ENCODE results near the gene THADA. TPM values are rescaled to one million over a fixed set of nuclear protein-coding genes. Genes with fewer than 3 reads are reported as not detected.
A peak's percentile ranks its signal among the peaks of the same experiment; 100 is the strongest.

Gene THADA
- total and polyA plus RNA-seq, 7 donors: 4.4 to 35.2 (median 20.2) TPM

DNA sequence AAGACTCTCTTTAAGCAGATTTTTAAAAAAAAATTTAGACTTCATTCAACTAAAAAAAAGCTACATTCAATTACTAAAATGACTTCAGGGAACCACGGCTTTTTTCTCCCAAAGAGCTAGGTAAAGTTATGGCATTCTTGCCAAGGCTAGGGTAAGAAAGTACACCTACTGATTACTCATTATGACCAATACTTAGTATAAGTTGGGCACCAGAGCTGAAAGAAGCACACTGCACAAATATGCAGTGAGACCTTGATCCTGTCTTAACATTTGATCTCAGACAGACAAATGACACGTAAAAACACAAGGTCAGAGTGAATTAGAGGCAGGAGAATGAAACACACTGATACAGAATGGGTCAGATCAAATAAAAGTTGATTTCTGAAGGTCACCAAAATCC lies 88.7 kb downstream of the THADA start:
- Histone ChIP-seq H3K27me3 (no peaks in the 10 kb centered on the region), H3K27ac (no peak overlapping the region), H3K4me1 (peaks cover 0 to 5% (median 0%) of the 10 kb centered on the region in 4 donors), H3K4me3 (no peak overlapping the region), H3K9me3 (no peaks in the 10 kb centered on the region), H3K36me3 (peaks cover 0 to 22% (median 0%) of the 10 kb centered on the region in 4 donors)
- TF ChIP-seq POLR2A (IDR thresholded peaks at IDR 0.05) (no peak), POLR2AphosphoS5 (IDR thresholded peaks at IDR 0.05) (no peak), EP300 (IDR thresholded peaks at IDR 0.05) (no peak)
- TF ChIP-seq, protein P1, sequence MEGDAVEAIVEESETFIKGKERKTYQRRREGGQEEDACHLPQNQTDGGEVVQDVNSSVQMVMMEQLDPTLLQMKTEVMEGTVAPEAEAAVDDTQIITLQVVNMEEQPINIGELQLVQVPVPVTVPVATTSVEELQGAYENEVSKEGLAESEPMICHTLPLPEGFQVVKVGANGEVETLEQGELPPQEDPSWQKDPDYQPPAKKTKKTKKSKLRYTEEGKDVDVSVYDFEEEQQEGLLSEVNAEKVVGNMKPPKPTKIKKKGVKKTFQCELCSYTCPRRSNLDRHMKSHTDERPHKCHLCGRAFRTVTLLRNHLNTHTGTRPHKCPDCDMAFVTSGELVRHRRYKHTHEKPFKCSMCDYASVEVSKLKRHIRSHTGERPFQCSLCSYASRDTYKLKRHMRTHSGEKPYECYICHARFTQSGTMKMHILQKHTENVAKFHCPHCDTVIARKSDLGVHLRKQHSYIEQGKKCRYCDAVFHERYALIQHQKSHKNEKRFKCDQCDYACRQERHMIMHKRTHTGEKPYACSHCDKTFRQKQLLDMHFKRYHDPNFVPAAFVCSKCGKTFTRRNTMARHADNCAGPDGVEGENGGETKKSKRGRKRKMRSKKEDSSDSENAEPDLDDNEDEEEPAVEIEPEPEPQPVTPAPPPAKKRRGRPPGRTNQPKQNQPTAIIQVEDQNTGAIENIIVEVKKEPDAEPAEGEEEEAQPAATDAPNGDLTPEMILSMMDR (IDR thresholded peaks at IDR 0.05): no peak
- intact Hi-C loops (cut with DNase I): no loop called here
- DNase-seq: no peak
- WGBS, 2 donors: 93 to 94% methylated on average over 2 of the region's 2 CpGs

DNA sequence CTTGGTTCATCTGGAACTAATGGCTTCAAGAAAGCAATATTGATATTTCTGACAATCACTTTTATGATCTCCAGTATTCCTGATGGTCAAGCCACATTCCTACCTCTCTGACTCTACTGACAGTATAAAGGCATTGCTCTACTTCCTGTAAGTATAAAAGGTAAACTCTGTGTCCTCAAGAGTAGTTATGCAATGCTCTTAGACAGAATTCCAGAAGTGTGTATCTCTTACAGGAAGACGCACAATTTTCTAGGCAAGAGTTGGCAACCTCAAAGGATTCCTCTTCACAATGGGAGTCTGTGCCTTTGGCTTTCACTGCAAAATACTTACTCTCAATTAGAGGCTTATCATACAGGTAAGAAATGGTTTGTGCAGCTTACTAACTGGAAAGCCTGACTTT lies 100.1 kb downstream of the THADA start:
- Histone ChIP-seq H3K27me3 (no peaks in the 10 kb centered on the region), H3K27ac (peak overlapping the region in 1 of 4 donors; percentile 24), H3K36me3 (peaks cover 0 to 9% (median 2%) of the 10 kb centered on the region in 4 donors), H3K4me1 (peaks cover 0 to 9% (median 7%) of the 10 kb centered on the region in 4 donors), H3K4me3 (no peak overlapping the region), H3K9me3 (no peaks in the 10 kb centered on the region)
- intact Hi-C loops (cut with DNase I): no loop called here
- no peak for DNase-seq
- 84 to 88% methylated on average over 1 of the region's 1 CpG for WGBS, 2 donors
- TF ChIP-seq, protein P1 (IDR thresholded peaks at IDR 0.05): no peak
- peak in 2 of 4 donors; percentile 54 to 67 for TF ChIP-seq EP300 (IDR thresholded peaks at IDR 0.05)
- TF ChIP-seq POLR2AphosphoS5 (IDR thresholded peaks at IDR 0.05): peak in 2 of 4 donors; percentile 28 to 49

DNA sequence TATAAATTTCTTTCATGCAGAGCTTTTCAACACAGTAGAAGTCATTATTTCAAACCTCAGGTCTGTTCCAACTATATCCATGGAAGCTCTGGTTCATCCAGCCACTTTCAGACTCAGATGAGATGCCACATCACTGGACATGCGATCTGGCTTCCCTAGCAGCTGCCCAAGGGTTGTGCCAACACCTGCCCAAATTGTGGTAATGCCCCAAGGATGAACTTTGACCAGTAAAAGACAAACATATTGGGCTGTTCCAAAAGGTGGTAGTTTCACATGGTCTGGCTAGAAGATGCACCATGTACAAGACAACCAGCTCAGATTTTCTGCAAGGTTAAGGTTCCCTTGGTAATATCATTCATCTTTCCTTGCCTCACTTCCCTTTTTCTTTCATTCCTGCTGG lies 101.9 kb downstream of the THADA start:
- no peak for DNase-seq
- TF ChIP-seq POLR2AphosphoS5 (IDR thresholded peaks at IDR 0.05) (no peak), POLR2A (IDR thresholded peaks at IDR 0.05) (no peak), EP300 (IDR thresholded peaks at IDR 0.05) (no peak)
- TF ChIP-seq, protein P1 (IDR thresholded peaks at IDR 0.05): no peak
- WGBS, 2 donors: 74 to 90% methylated on average over 1 of the region's 1 CpG
- Histone ChIP-seq H3K36me3 (peaks cover 0 to 9% (median 2%) of the 10 kb centered on the region in 4 donors), H3K27ac (no peak overlapping the region), H3K4me3 (no peak overlapping the region), H3K9me3 (no peaks in the 10 kb centered on the region), H3K27me3 (no peaks in the 10 kb centered on the region), H3K4me1 (peaks cover 0 to 9% (median 7%) of the 10 kb centered on the region in 4 donors)
- intact Hi-C loops (cut with DNase I): no loop called here

DNA sequence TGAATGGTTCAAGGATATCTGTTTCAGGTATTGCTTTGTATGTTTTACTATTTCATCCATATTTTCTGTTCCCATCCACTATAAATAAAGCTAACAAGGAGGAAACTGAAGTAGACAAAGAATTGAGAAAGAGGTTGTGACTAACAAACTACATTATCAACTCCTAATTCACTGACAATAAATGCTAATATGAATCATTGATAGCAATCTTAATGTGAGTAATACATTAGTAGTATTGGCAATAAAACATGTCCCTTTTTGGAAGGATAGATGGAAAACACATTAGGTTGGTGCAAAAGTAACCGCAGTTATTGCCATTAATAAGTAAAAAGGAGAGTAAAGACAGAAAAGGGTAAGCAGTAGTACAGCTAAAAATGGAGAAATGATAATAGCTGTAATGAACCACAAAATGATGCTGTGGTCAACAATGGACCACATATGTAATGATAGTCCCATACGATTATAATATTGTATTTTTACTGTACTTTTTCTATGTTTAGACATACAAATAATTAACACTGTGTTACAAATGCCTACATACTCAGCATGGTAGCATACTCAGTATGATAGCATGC lies 104.7 kb downstream of the THADA start:
- no peak overlapping the region for H3K4me3 ChIP-seq
- peaks cover 0 to 16% (median 8%) of the 10 kb centered on the region in 4 donors for H3K4me1 ChIP-seq
- 92 to 94% methylated on average over 2 of the region's 2 CpGs for WGBS, 2 donors
- no peaks in the 10 kb centered on the region for H3K36me3 ChIP-seq
- intact Hi-C loops (cut with DNase I): no loop called here
- H3K27ac ChIP-seq: no peak overlapping the region
- no peak for DNase-seq
- H3K9me3 ChIP-seq: no peaks in the 10 kb centered on the region
- TF ChIP-seq POLR2A (IDR thresholded peaks at IDR 0.05): no peak
- TF ChIP-seq, protein P1 (IDR thresholded peaks at IDR 0.05): no peak
- no peaks in the 10 kb centered on the region for H3K27me3 ChIP-seq
